A549 (cell line): Measurements from ENCODE around the gene GPR153. TPM values are rescaled to one million over a fixed set of nuclear protein-coding genes. Genes with fewer than 3 reads are reported as not detected.

Source experiments
- ATAC-seq, 2 experiments: fragments of 200-7000 bp in 1 of 2; fragments of >200 bp in 1 of 2; cut with Nextera tagmentation in 1 of 2; cut with Tn5 transposase in 1 of 2; 3 replicates each; pipeline versions ENCODE4 v1.8.0 to v1.9.1; 2018 to 2020; ENCODE audit warnings: mild to moderate bottlenecking in 1 of 2, moderate library complexity in 1 of 2
- CTCF ChIA-PET: fragments of 300-600 bp; sonication (Branson Sonifier 250); formaldehyde crosslinking; extraction: SDS; loops from one replicate; lab custom pipeline; 2021; ENCODE audit warnings: antibody characterized with exemption, inconsistent platforms; lab: Yijun Ruan, JAX
- POLR2A ChIA-PET: fragments of 350-600 bp; formaldehyde crosslinking; extraction: SDS; loops from one replicate; lab custom pipeline; 2021; ENCODE audit warnings: antibody characterized with exemption, inconsistent platforms; lab: Yijun Ruan, JAX
- DNase-seq, 2 experiments: peaks; one replicate each; pipeline versions ENCODE4 v3.0.0 to v3.0.0-alpha.2; 2011 to 2016; ENCODE audit warnings: low read depth in 1 of 2, low spot score in 1 of 2
- FAIRE-seq: peaks from 2 replicates; lab custom pipeline; 2011; peaks lifted over from hg19 to GRCh38; lab: Jason Lieb, UNC
- H3K27ac ChIP-seq, 2 experiments: fragments of >200 bp; sonication (Bioruptor Twin); formaldehyde crosslinking; 3 replicates each; pipeline ENCODE4 v1.5.1; 2016 to 2017
- H3K4me1 ChIP-seq: fragments of >200 bp; sonication (Bioruptor Twin); formaldehyde crosslinking; 3 replicates; pipeline ENCODE4 v1.6.1; 2016
- H3K4me2 ChIP-seq: fragments of >200 bp; sonication (Bioruptor Twin); formaldehyde crosslinking; 3 replicates; pipeline ENCODE4 v1.6.1; 2016
- H3K4me3 ChIP-seq: fragments of >200 bp; sonication (Bioruptor Twin); formaldehyde crosslinking; 3 replicates; pipeline ENCODE4 v1.5.1; 2016
- H3K9me3 ChIP-seq: fragments of >200 bp; sonication (Bioruptor Twin); formaldehyde crosslinking; 3 replicates; pipeline ENCODE4 v1.6.1; 2016
- CEBPB ChIP-seq, 2 experiments: fragments of >200 bp in 1 of 2; sonication (Bioruptor Twin) in 1 of 2; formaldehyde crosslinking in 1 of 2; IDR thresholded peaks; 2 replicates each; pipeline ENCODE4 v1.6.1; 2012 to 2016
- EHMT2 ChIP-seq: fragments of 200-600 bp; sonication (generic); IDR thresholded peaks from 2 replicates; pipeline ENCODE4 v1.6.1; 2016; ENCODE audit warnings: antibody characterized with exemption, low read depth, mild to moderate bottlenecking, moderate library complexity
- ELK1 ChIP-seq: fragments of 150-350 bp; IDR thresholded peaks from 2 replicates; pipeline ENCODE4 v1.6.1; 2014; ENCODE audit warnings: low read depth, mild to moderate bottlenecking, low read length
- ESRRA ChIP-seq: fragments of 150-350 bp; IDR thresholded peaks from 2 replicates; pipeline ENCODE4 v1.6.1; 2014; ENCODE audit warnings: mild to moderate bottlenecking, low read length, borderline replicate concordance
- FOSL2 ChIP-seq, 2 experiments: fragments of 450-650 bp in 1 of 2; fragments of >200 bp in 1 of 2; sonication (Bioruptor Twin) in 1 of 2; formaldehyde crosslinking; IDR thresholded peaks; 2 replicates each; pipeline versions ENCODE4 v1.5.0 to v1.6.1; 2016 to 2020; ENCODE audit warnings: mild to moderate bottlenecking in 1 of 2, moderate library complexity in 1 of 2
- HDAC2 ChIP-seq: fragments of 200-600 bp; sonication (generic); IDR thresholded peaks from 2 replicates; pipeline ENCODE4 v1.6.1; 2016
- HES2 ChIP-seq: fragments of >200 bp; sonication (Bioruptor Twin); formaldehyde crosslinking; IDR thresholded peaks from 2 replicates; pipeline ENCODE4 v1.6.1; 2016
- MAX ChIP-seq: IDR thresholded peaks from 2 replicates; pipeline ENCODE4 v1.6.1; 2012
- MYC ChIP-seq: IDR thresholded peaks from 2 replicates; pipeline ENCODE4 v1.6.1; 2012; ENCODE audit warnings: mild to moderate bottlenecking, inconsistent platforms, low read length, improper control_type of control experiment, borderline replicate concordance
- NR3C1 ChIP-seq: fragments of >200 bp; sonication (Bioruptor Twin); formaldehyde crosslinking; IDR thresholded peaks from 3 replicates; pipeline ENCODE4 v1.6.1; 2017
- REST ChIP-seq: fragments of 200-600 bp; sonication (generic); IDR thresholded peaks from 2 replicates; pipeline ENCODE4 v1.6.1; 2016; ENCODE audit warnings: antibody characterized with exemption, mild to moderate bottlenecking, moderate library complexity
- SMC3 ChIP-seq: fragments of >200 bp; sonication (Bioruptor Twin); formaldehyde crosslinking; IDR thresholded peaks from 3 replicates; pipeline ENCODE4 v1.6.1; 2018; ENCODE audit warnings: inconsistent platforms
- SREBF2 ChIP-seq: fragments of 450-650 bp; IDR thresholded peaks from 2 replicates; pipeline ENCODE4 v1.6.1; 2014; ENCODE audit warnings: mild to moderate bottlenecking, moderate library complexity
- WGBS: methylation state at CpG from one replicate; pipeline ENCODE4 v1.1.6; 2017; ENCODE audit errors: missing lambda C conversion rate; 5-methylcytosine and 5-hydroxymethylcytosine counted together
- polyA plus RNA-seq, 4 experiments: library from polyadenylated mRNA; depleted of rRNA in 3 of 4; stranded (reverse); fragments of >200 nt; fragmentation: RNase III in 1 of 4; extraction: RNeasy Plus Mini Kit Qiagen cat#74134 plus additional on column Dnase treatment in 1 of 4; gene quantifications; 2 replicates in 3 of 4; 3 replicates in 1 of 4; pipeline ENCODE4 v1.2.3, GENCODE V29; 2011 to 2017

Gene GPR153
- polyA plus RNA-seq, 2 of the 4 experiments (the other 2 are of a cell fraction): 0.56 to 1.4 TPM

GRCh38 chr1:6279613-6280383 lies 18.9 kb upstream of the GPR153 start (continued):
- TF ChIP-seq SMC3: no peak
- TF ChIP-seq ELK1: no peak
- TF ChIP-seq, all 56 proteins: peak for 0

- Histone ChIP-seq H3K27ac (no peak overlapping the region), H3K4me2 (no peak overlapping the region), H3K4me1 (no peaks in the 10 kb centered on the region), H3K4me3 (no peak overlapping the region), H3K9me3 (no peaks in the 10 kb centered on the region)
- DNase-seq: no peak
- ATAC-seq: no peak
- POLR2A ChIA-PET: no interaction called here
- CTCF ChIA-PET: interaction anchor here (1.4 to 3.9 kb wide), 2 partner anchors 32 to 33 kb away, joined by 8 to 17 read pairs; no protein-coding TSS in a partner anchor
- no peak for FAIRE-seq
- TF ChIP-seq CEBPB (IDR thresholded peaks at IDR 0.05) (no peak), MYC (no peak), NR3C1 (no peak), MAX (no peak), HES2 (no peak)
- 89% methylated on average over 9 of the region's 10 CpGs for WGBS
Measured at GRCh38 chr1:6279066-6279465, 18.2 kb upstream of the GPR153 start.

- DNase-seq (no peak), FAIRE-seq (no peak), ATAC-seq (no peak)
- CTCF ChIA-PET: interaction anchor here (1.4 kb wide), 1 partner anchor 32 kb away, joined by 8 read pairs; no protein-coding TSS in a partner anchor
- TF ChIP-seq REST (no peak), HES2 (no peak), FOSL2 (IDR thresholded peaks at IDR 0.05) (no peak), FOSL2 (CRISPR knock-in tag; IDR thresholded peaks at IDR 0.05) (no peak), ESRRA (no peak), SREBF2 (no peak), HDAC2 (no peak), EHMT2 (no peak)
- H3K27ac ChIP-seq: no peak overlapping the region
- POLR2A ChIA-PET: no interaction called here
- WGBS: 88% methylated on average over 8 of the region's 9 CpGs
- no peaks in the 10 kb centered on the region for H3K4me1 ChIP-seq
- no peak overlapping the region for H3K4me2 ChIP-seq
- H3K4me3 ChIP-seq: no peak overlapping the region
- H3K9me3 ChIP-seq: no peaks in the 10 kb centered on the region
Measured at GRCh38 chr1:6278263-6278662, 17.4 kb upstream of the GPR153 start.
